A673 (cell line): Measurements from ENCODE around the gene FSIP1.

ENCODE experiments used
- CTCF ChIP-seq: fragments of 300-800, 200-600 bp; sonication (generic); conservative IDR thresholded peaks from 2 replicates; pipeline ENCODE4 v1.5.1; 2017; ENCODE audit warnings: low read depth, mild to moderate bottlenecking, antibody characterized with exemption, low read length, moderate library complexity, mixed read lengths
- EZH2 ChIP-seq: fragments of 200-600 bp; sonication (generic); IDR thresholded peaks from 2 replicates; pipeline ENCODE4 v1.6.1; 2017; ENCODE audit warnings: borderline replicate concordance, low read depth, mild to moderate bottlenecking, mixed read lengths, antibody characterized with exemption, low read length; ENCODE audit not compliant: poor library complexity, severe bottlenecking

DNA sequence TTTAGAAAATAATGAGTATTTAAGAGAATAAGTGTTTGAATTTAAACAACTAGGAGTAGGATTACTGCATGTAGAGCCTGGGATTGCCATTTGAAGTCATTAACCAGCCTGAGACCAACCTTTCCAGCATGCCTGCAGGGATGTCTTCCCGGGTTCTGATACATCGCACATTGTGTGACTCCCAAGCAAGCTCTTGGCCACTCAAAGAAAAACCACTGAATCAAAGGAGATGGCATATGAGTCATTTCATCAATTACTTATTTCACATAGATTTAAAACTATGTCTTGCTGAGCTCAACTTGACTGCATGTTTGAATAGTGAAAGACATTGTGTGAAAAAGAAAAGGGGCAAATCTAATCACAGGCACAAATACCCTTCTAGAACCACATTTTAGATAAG lies 216.8 kb downstream of the FSIP1 start:
- no peak for TF ChIP-seq CTCF
- no peak for TF ChIP-seq EZH2
